SK-N-SH (cell line): ENCODE data around the gene EDIL3. TPM values are rescaled to one million over a fixed set of nuclear protein-coding genes. Genes with fewer than 3 reads are reported as not detected.
A peak's percentile ranks its signal among the peaks of the same experiment; 100 is the strongest.

Experiments used
- CTCF ChIA-PET: fragments of 300-600, 350-600 bp; formaldehyde crosslinking; extraction: SDS; loops from one replicate; lab custom pipeline; 2021; lab: Yijun Ruan, JAX
- POLR2A ChIA-PET: fragments of 350-600 bp; sonication (Branson Sonifier 250); formaldehyde crosslinking; extraction: SDS; loops from one replicate; lab custom pipeline; 2020; ENCODE audit warnings: antibody characterized with exemption, inconsistent platforms; lab: Yijun Ruan, JAX
- DNase-seq: peaks from one replicate; pipeline ENCODE4 v3.0.0; 2012
- H2AFZ ChIP-seq: fragments of 200-600 bp; sonication (generic); 2 replicates; pipeline ENCODE4 v1.8.1; 2016; ENCODE audit warnings: antibody characterized with exemption, mild to moderate bottlenecking, low read depth
- H3F3A ChIP-seq: fragments of 200-600 bp; sonication (generic); replicated peaks from 2 replicates; pipeline ENCODE3; 2016; ENCODE audit warnings: antibody characterized with exemption, mild to moderate bottlenecking; ENCODE audit not compliant: insufficient read depth
- H3K27ac ChIP-seq, 2 experiments: fragments of 200-500 bp in 1 of 2; fragments of 200-600 bp in 1 of 2; sonication (Bioruptor generic) in 1 of 2; sonication (generic), shearing (Covaris generic) in 1 of 2; 2 replicates each; pipeline versions ENCODE4 v1.5.1 to v1.6.1; 2014 to 2016; ENCODE audit warnings: low read depth in 2 of 2, inconsistent platforms in 1 of 2, low read length in 1 of 2, mild to moderate bottlenecking in 1 of 2, mixed read lengths in 1 of 2
- H3K27me3 ChIP-seq: fragments of 200-600 bp; sonication (generic), shearing (Covaris generic); 2 replicates; pipeline ENCODE4 v1.6.1; 2016; ENCODE audit warnings: mixed run types; ENCODE audit not compliant: insufficient read depth
- H3K36me3 ChIP-seq, 2 experiments: fragments of 200-500 bp in 1 of 2; fragments of 200-600 bp in 1 of 2; sonication (Bioruptor generic) in 1 of 2; sonication (generic) in 1 of 2; replicated peaks in 1 of 2; 2 replicates each; pipeline versions ENCODE3 to v1.5.1; 2014 to 2016; ENCODE audit warnings: low read length in 1 of 2, mild to moderate bottlenecking in 1 of 2; ENCODE audit not compliant: insufficient read depth in 2 of 2, control insufficient read depth in 1 of 2
- H3K4me1 ChIP-seq, 2 experiments: fragments of 200-500 bp in 1 of 2; fragments of 200-600 bp in 1 of 2; sonication (Bioruptor generic) in 1 of 2; sonication (generic), shearing (Covaris generic) in 1 of 2; 2 replicates each; pipeline versions ENCODE4 v1.5.1 to v1.6.1; 2014 to 2016; ENCODE audit warnings: low read depth in 1 of 2, low read length in 1 of 2, mixed run types in 1 of 2; ENCODE audit not compliant: insufficient read depth in 2 of 2, control insufficient read depth in 1 of 2
- H3K4me2 ChIP-seq: fragments of 200-600 bp; sonication (generic), shearing (Covaris generic); 2 replicates; pipeline ENCODE4 v1.6.1; 2017; ENCODE audit warnings: mixed run types
- H3K4me3 ChIP-seq, 2 experiments: fragments of 200-500 bp in 1 of 2; fragments of 200-600 bp in 1 of 2; sonication (Bioruptor generic) in 1 of 2; sonication (generic), shearing (Covaris generic) in 1 of 2; 2 replicates each; pipeline versions ENCODE4 v1.5.1 to v1.8.1; 2014 to 2016; ENCODE audit warnings: low read depth in 2 of 2, inconsistent platforms in 1 of 2, low read length in 1 of 2, mild to moderate bottlenecking in 1 of 2, mixed read lengths in 1 of 2, moderate library complexity in 1 of 2
- H3K79me2 ChIP-seq: fragments of 200-600 bp; sonication (generic); 2 replicates; pipeline ENCODE4 v1.8.1; 2017; ENCODE audit warnings: mild to moderate bottlenecking; ENCODE audit not compliant: insufficient read depth
- H3K9ac ChIP-seq: fragments of 200-600 bp; sonication (generic); 2 replicates; pipeline ENCODE4 v1.6.1; 2017; ENCODE audit warnings: mixed run types
- H3K9me2 ChIP-seq: fragments of 200-600 bp; sonication (generic); 2 replicates; pipeline ENCODE4 v1.6.1; 2017; ENCODE audit warnings: mixed run types
- H3K9me3 ChIP-seq: fragments of 200-600 bp; sonication (generic); 2 replicates; pipeline ENCODE4 v1.6.1; 2017; ENCODE audit warnings: mixed run types, mild to moderate bottlenecking, moderate library complexity
- H4K20me1 ChIP-seq: fragments of 200-600 bp; sonication (generic); 2 replicates; pipeline ENCODE4 v1.6.1; 2017; ENCODE audit warnings: mild to moderate bottlenecking, mixed run types; ENCODE audit not compliant: insufficient read depth
- CHD2 ChIP-seq: fragments of 150-350 bp; IDR thresholded peaks from 2 replicates; pipeline ENCODE4 v1.6.1; 2018; ENCODE audit warnings: low read length; ENCODE audit not compliant: partially characterized antibody
- EP300 ChIP-seq, 2 experiments: IDR thresholded peaks; 2 replicates each; pipeline versions ENCODE4 v1.4.0 to v1.6.1; 2012; ENCODE audit warnings: borderline replicate concordance in 1 of 2, low read depth in 1 of 2, low read length in 1 of 2
- FOXM1 ChIP-seq: IDR thresholded peaks from 2 replicates; pipeline ENCODE4 v1.4.0; 2012; ENCODE audit warnings: low read depth, mild to moderate bottlenecking
- GATA2 ChIP-seq: sonication (generic); formaldehyde crosslinking; IDR thresholded peaks from 2 replicates; pipeline ENCODE4 v1.5.0; 2020; ENCODE audit warnings: mild to moderate bottlenecking, missing genetic modification reagents
- MAX ChIP-seq: IDR thresholded peaks from 2 replicates; pipeline ENCODE4 v1.4.0; 2012; ENCODE audit warnings: low read depth
- MXI1 ChIP-seq: IDR thresholded peaks from 2 replicates; pipeline ENCODE4 v1.6.1; 2012; ENCODE audit warnings: mild to moderate bottlenecking, low read depth, low read length, improper control_type of control experiment
- NFIC ChIP-seq: IDR thresholded peaks from 2 replicates; pipeline ENCODE4 v1.4.0; 2012; ENCODE audit warnings: borderline replicate concordance
- POLR2AphosphoS5 ChIP-seq: IDR thresholded peaks from 2 replicates; pipeline ENCODE4 v1.6.1; 2012; ENCODE audit warnings: low read depth, low read length
- SIN3A ChIP-seq: IDR thresholded peaks from 2 replicates; pipeline ENCODE4 v1.6.1; 2012; ENCODE audit warnings: low read depth, mild to moderate bottlenecking, low read length, moderate library complexity, borderline replicate concordance
- TEAD4 ChIP-seq: IDR thresholded peaks from 2 replicates; pipeline ENCODE4 v1.4.0; 2012; ENCODE audit warnings: mild to moderate bottlenecking, borderline replicate concordance; ENCODE audit not compliant: insufficient read depth
- USF1 ChIP-seq: IDR thresholded peaks from 2 replicates; pipeline ENCODE4 v1.4.0; 2012; ENCODE audit warnings: low read depth, borderline replicate concordance
- USF2 ChIP-seq: fragments of 150-350 bp; IDR thresholded peaks from 2 replicates; pipeline ENCODE4 v1.6.1; 2017; ENCODE audit warnings: antibody characterized with exemption, low read length, low read depth, borderline replicate concordance
- YY1 ChIP-seq: IDR thresholded peaks from 2 replicates; pipeline ENCODE4 v1.4.0; 2012; ENCODE audit warnings: low read depth, mild to moderate bottlenecking
- ZBTB33 ChIP-seq: IDR thresholded peaks from 2 replicates; pipeline ENCODE4 v1.4.0; 2012; ENCODE audit warnings: low read depth, borderline replicate concordance
- WGBS: methylation state at CpG from one replicate; pipeline ENCODE4 v1.1.6; 2017; ENCODE audit warnings: low lambda C conversion rate; 5-methylcytosine and 5-hydroxymethylcytosine counted together
- polyA plus RNA-seq, 3 experiments: library from polyadenylated mRNA; depleted of rRNA; stranded (reverse); fragments of >200 nt; gene quantifications; 2 replicates each; pipeline ENCODE4 v1.2.3, GENCODE V29; 2012
- TF ChIP-seq, protein P1 (sequence below): fragments of 200-600 bp; sonication (generic); IDR thresholded peaks from 2 replicates; pipeline ENCODE4 v1.6.1; 2017; ENCODE audit warnings: antibody characterized with exemption, mild to moderate bottlenecking, moderate library complexity

The EDIL3 gene
- polyA plus RNA-seq, 1 of the 3 experiments (the other 2 are of a cell fraction), result 51.5 TPM

GRCh38 chr5:84383816-84384603 is 670 bp downstream of the EDIL3 start:
- H3K4me3 ChIP-seq, result peak overlapping the region; percentile 71 to 99
- TF ChIP-seq, protein P1, sequence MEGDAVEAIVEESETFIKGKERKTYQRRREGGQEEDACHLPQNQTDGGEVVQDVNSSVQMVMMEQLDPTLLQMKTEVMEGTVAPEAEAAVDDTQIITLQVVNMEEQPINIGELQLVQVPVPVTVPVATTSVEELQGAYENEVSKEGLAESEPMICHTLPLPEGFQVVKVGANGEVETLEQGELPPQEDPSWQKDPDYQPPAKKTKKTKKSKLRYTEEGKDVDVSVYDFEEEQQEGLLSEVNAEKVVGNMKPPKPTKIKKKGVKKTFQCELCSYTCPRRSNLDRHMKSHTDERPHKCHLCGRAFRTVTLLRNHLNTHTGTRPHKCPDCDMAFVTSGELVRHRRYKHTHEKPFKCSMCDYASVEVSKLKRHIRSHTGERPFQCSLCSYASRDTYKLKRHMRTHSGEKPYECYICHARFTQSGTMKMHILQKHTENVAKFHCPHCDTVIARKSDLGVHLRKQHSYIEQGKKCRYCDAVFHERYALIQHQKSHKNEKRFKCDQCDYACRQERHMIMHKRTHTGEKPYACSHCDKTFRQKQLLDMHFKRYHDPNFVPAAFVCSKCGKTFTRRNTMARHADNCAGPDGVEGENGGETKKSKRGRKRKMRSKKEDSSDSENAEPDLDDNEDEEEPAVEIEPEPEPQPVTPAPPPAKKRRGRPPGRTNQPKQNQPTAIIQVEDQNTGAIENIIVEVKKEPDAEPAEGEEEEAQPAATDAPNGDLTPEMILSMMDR, result peak; percentile 17; the same call in 1 of the 2 replicates
- TF ChIP-seq MAX (peak; percentile 25; the same call in 1 of the 2 replicates), USF1 (no peak)
- ChIA-PET POLR2A (no interaction called here), CTCF (interaction anchor here (0.7 kb wide), 1 partner anchor 11 kb away, joined by 3 read pairs; no protein-coding TSS in a partner anchor)
- peaks cover 0 to 12% of the 10 kb centered on the region in 2 experiments for H3K36me3 ChIP-seq
- peaks cover 25% of the 10 kb centered on the region for H3F3A ChIP-seq
- peak overlapping the region; percentile 98 for H2AFZ ChIP-seq
- H3K4me2 ChIP-seq, result peak overlapping the region; percentile 96
- no peaks in the 10 kb centered on the region for H4K20me1 ChIP-seq
- H3K9me3 ChIP-seq, result no peaks in the 10 kb centered on the region
- H3K9ac ChIP-seq, result peak overlapping the region; percentile 92
- no peaks in the 10 kb centered on the region for H3K27me3 ChIP-seq
- DNase-seq, result peak; percentile 51
- WGBS, result 4% methylated on average over 31 of the region's 73 CpGs
- peaks cover 76% of the 10 kb centered on the region for H3K79me2 ChIP-seq
- peaks cover 8 to 16% of the 10 kb centered on the region in 2 experiments for H3K4me1 ChIP-seq
- peak overlapping the region; percentile 81 to 89 for H3K27ac ChIP-seq
- H3K9me2 ChIP-seq, result no peaks in the 10 kb centered on the region

GRCh38 chr5:84383296-84383815 is 1.3 kb downstream of the EDIL3 start:
- CTCF ChIA-PET, result interaction anchor here (0.6 kb wide), 1 partner anchor 1961 kb away, joined by 3 read pairs; no protein-coding TSS in a partner anchor
- POLR2A ChIA-PET, result no interaction called here
- TF ChIP-seq SIN3A (no peak), GATA2 (CRISPR knock-in tag) (no peak), YY1 (no peak), FOXM1 (no peak), NFIC (no peak), MXI1 (no peak), EP300 (IDR thresholded peaks at IDR 0.05; ENCODE audit: borderline replicate concordance in 1 of 2, low read depth in 1 of 2, low read length in 1 of 2) (no peak), USF2 (no peak), TEAD4 (no peak), ZBTB33 (no peak), POLR2AphosphoS5 (no peak), CHD2 (no peak)

More at GRCh38 chr5:84383296-84383815, 1.3 kb downstream of the EDIL3 start:
- no peak for DNase-seq
- Histone ChIP-seq H3K79me2 (peaks cover 78% of the 10 kb centered on the region), H3K27ac (peak overlapping the region; percentile 81 to 89), H3K9ac (peak overlapping the region; percentile 92), H3K4me2 (peak overlapping the region; percentile 96), H3K4me1 (peaks cover 8 to 16% of the 10 kb centered on the region in 2 experiments), H3F3A (peaks cover 30% of the 10 kb centered on the region), H3K9me2 (no peaks in the 10 kb centered on the region), H3K36me3 (peaks cover 0 to 6% of the 10 kb centered on the region in 2 experiments), H3K9me3 (no peaks in the 10 kb centered on the region), H3K4me3 (peak overlapping the region; percentile 71 to 99), H2AFZ (peak overlapping the region; percentile 98), H3K27me3 (no peaks in the 10 kb centered on the region), H4K20me1 (no peaks in the 10 kb centered on the region)
- WGBS, result 20% methylated on average over 18 of the region's 26 CpGs
